ENCODE results near the gene VAT1L. TPM values are rescaled to one million over a fixed set of nuclear protein-coding genes. Genes with fewer than 3 reads are reported as not detected.

VAT1L gene
- total and polyA plus RNA-seq, 2 experiments from 2014 or later = 6.2 TPM

DNA sequence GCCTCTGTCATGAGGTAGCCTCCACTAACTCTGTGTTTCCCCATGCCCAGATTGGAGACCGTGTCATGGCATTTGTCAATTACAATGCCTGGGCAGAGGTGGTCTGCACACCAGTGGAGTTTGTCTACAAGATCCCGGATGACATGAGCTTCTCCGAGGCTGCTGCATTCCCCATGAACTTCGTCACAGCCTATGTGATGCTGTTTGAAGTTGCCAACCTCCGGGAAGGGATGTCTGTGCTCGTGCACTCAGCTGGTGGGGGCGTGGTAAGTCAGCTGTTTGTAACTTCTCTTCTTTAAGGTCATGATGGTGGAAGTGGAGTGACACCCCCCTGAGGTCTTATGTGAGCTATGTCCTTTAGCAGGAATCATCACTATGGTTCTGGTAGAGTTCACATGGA, 36.8 kb downstream of the VAT1L start:
- H3K9ac ChIP-seq = no peak overlapping the region
- in situ Hi-C loops (cut with MboI) = no loop called here
- H3K9me2 ChIP-seq (ENCODE audit: insufficient read depth) = no peaks in the 10 kb centered on the region
- no peak for TF ChIP-seq EZH2 (IDR thresholded peaks at IDR 0.05; ENCODE audit: insufficient read depth, poor library complexity, severe bottlenecking)
- no peak for TF ChIP-seq EZH2phosphoT487 (IDR thresholded peaks at IDR 0.05; ENCODE audit: insufficient read depth, low read depth)
- no peaks in the 10 kb centered on the region for H3K36me3 ChIP-seq (ENCODE audit: low read depth)
- no peak overlapping the region for H3K27ac ChIP-seq
- H3K4me2 ChIP-seq (ENCODE audit: unreplicated experiment) = no peak overlapping the region
- 61 to 66% methylated on average over 7 of the region's 7 CpGs for WGBS, 2 experiments (ENCODE audit: low coverage in 1 of 2, low lambda C conversion rate in 2 of 2, missing lambda C conversion rate in 2 of 2)
- no peaks in the 10 kb centered on the region for H3F3A ChIP-seq (ENCODE audit: insufficient read depth)
- no peaks in the 10 kb centered on the region for H4K20me1 ChIP-seq (ENCODE audit: insufficient read depth)
- H3K4me3 ChIP-seq = no peak overlapping the region
- no peaks in the 10 kb centered on the region for H3K4me1 ChIP-seq (ENCODE audit: insufficient read depth)
- H3K9me3 ChIP-seq (ENCODE audit: low read depth) = no peaks in the 10 kb centered on the region
- no peaks in the 10 kb centered on the region for H3K27me3 ChIP-seq (replicated peaks; ENCODE audit: insufficient read depth)
- H2AFZ ChIP-seq = no peak overlapping the region
- no peaks in the 10 kb centered on the region for H3K79me2 ChIP-seq (ENCODE audit: insufficient read depth)
- peak; percentile 20 for DNase-seq

DNA sequence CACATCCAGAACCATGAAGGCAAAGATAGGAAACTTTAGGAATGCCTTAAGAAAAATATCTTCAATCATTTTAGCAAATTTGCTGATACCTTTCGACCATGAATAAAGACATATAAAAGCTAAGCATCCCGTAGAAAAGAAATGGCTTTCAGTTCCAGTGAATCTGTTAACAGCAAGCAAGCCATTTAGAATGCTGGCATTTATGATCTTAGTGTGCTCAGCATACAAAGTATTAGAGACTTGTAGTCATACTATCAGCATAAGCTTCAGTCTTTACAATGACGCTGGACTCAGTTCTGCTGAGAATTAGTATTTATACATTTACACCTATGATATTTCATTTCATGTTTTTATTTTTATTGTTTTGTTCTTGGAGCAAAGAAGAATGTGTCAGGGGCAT, 38.7 kb downstream of the VAT1L start:
- no peak for TF ChIP-seq EZH2phosphoT487 (IDR thresholded peaks at IDR 0.05; ENCODE audit: insufficient read depth, low read depth)
- no peaks in the 10 kb centered on the region for H3K4me1 ChIP-seq (ENCODE audit: insufficient read depth)
- H3K27me3 ChIP-seq (replicated peaks; ENCODE audit: insufficient read depth) = no peaks in the 10 kb centered on the region
- H4K20me1 ChIP-seq (ENCODE audit: insufficient read depth) = no peaks in the 10 kb centered on the region
- no peaks in the 10 kb centered on the region for H3F3A ChIP-seq (ENCODE audit: insufficient read depth)
- H3K9me3 ChIP-seq (ENCODE audit: low read depth) = no peaks in the 10 kb centered on the region
- in situ Hi-C loops (cut with MboI) = no loop called here
- 82 to 84% methylated on average over 3 of the region's 3 CpGs for WGBS, 2 experiments (ENCODE audit: low coverage in 1 of 2, low lambda C conversion rate in 2 of 2, missing lambda C conversion rate in 2 of 2)
- no peaks in the 10 kb centered on the region for H3K36me3 ChIP-seq (ENCODE audit: low read depth)
- H3K27ac ChIP-seq = no peak overlapping the region
- no peak overlapping the region for H2AFZ ChIP-seq
- H3K9me2 ChIP-seq (ENCODE audit: insufficient read depth) = no peaks in the 10 kb centered on the region
- H3K4me2 ChIP-seq (ENCODE audit: unreplicated experiment) = no peak overlapping the region
- no peak overlapping the region for H3K9ac ChIP-seq
- DNase-seq = no peak
- H3K4me3 ChIP-seq = no peak overlapping the region
- H3K79me2 ChIP-seq (ENCODE audit: insufficient read depth) = no peaks in the 10 kb centered on the region

- in situ Hi-C loops (cut with MboI) = no loop called here
- Histone ChIP-seq H3K4me1 (ENCODE audit: insufficient read depth) (peaks cover 27% of the 10 kb centered on the region), H3F3A (ENCODE audit: insufficient read depth) (peaks cover 21% of the 10 kb centered on the region), H4K20me1 (ENCODE audit: insufficient read depth) (no peaks in the 10 kb centered on the region), H3K9ac (peak overlapping the region; percentile 63), H3K27ac (peak overlapping the region; percentile 90), H3K27me3 (replicated peaks; ENCODE audit: insufficient read depth) (no peaks in the 10 kb centered on the region), H2AFZ (peak overlapping the region; percentile 65), H3K79me2 (ENCODE audit: insufficient read depth) (no peaks in the 10 kb centered on the region), H3K4me2 (ENCODE audit: unreplicated experiment) (peak overlapping the region; percentile 74), H3K4me3 (peak overlapping the region; percentile 38), H3K9me2 (ENCODE audit: insufficient read depth) (no peaks in the 10 kb centered on the region), H3K36me3 (ENCODE audit: low read depth) (no peaks in the 10 kb centered on the region), H3K9me3 (ENCODE audit: low read depth) (no peaks in the 10 kb centered on the region)
- TF ChIP-seq EZH2 (IDR thresholded peaks at IDR 0.05; ENCODE audit: insufficient read depth, poor library complexity, severe bottlenecking) (no peak), EZH2phosphoT487 (IDR thresholded peaks at IDR 0.05; ENCODE audit: insufficient read depth, low read depth) (no peak)
- 64 to 66% methylated on average over 10 of the region's 10 CpGs for WGBS, 2 experiments (ENCODE audit: low coverage in 1 of 2, low lambda C conversion rate in 2 of 2, missing lambda C conversion rate in 2 of 2)
- DNase-seq = peak; percentile 82
Observed at GRCh38 chr16:77833921-77834634, 45.7 kb downstream of the VAT1L start.

DNA sequence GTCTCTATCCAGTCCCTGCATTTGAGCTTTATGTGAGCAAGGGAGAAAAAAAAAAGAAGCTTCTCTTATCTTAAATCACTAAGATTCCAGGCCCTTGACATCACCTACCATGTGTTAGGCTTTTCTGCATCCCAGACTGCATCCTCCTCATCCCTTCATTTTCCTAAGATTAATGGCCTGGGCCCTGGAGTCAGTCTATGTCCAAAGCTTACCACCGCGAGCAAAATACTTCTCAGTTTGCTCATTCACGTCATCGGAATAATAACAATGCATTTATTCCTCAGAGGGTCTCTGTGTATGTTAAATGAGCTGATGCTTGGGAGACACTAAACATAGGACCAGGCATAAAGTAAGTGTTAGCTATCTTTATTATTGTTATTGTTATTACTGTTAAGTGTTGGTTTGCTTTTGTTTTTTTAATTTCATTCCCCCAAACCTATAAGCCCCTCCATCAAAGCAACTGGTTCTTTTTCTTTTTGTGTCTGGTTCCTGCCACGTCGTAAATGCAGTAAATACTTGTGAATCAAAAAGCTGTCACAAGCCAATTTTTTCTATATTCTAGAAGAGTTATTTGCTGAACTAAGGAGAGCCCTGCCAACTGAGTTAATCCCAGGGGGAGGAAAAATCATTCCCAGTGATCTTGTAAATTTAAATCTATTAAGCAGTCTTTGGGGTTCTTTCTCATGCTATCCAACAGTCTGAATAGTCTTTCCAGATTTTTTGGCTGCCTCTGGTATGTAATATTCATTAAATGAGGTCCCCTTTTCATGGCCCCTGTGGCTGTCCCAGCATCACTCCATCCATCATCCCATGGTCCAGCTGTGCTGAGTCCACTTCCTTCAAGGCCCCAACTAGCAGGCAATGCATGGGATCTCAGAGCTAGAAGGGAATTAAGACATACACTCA, 46.5 kb downstream of the VAT1L start:
- Histone ChIP-seq H3K27me3 (replicated peaks; ENCODE audit: insufficient read depth) (no peaks in the 10 kb centered on the region), H2AFZ (peak overlapping the region; percentile 65; the same call in 1 of the 2 replicates), H3K79me2 (ENCODE audit: insufficient read depth) (no peaks in the 10 kb centered on the region), H3K9ac (peak overlapping the region; percentile 63), H4K20me1 (ENCODE audit: insufficient read depth) (no peaks in the 10 kb centered on the region), H3F3A (ENCODE audit: insufficient read depth) (peaks cover 21% of the 10 kb centered on the region), H3K9me3 (ENCODE audit: low read depth) (no peaks in the 10 kb centered on the region), H3K27ac (peak overlapping the region; percentile 90), H3K4me2 (ENCODE audit: unreplicated experiment) (peak overlapping the region; percentile 74), H3K4me3 (peak overlapping the region; percentile 38; the same call in 1 of the 2 replicates), H3K9me2 (ENCODE audit: insufficient read depth) (no peaks in the 10 kb centered on the region), H3K36me3 (ENCODE audit: low read depth) (no peaks in the 10 kb centered on the region), H3K4me1 (ENCODE audit: insufficient read depth) (peaks cover 27% of the 10 kb centered on the region)
- peak; percentile 82 for DNase-seq
- in situ Hi-C loops (cut with MboI) = no loop called here
- WGBS, 2 experiments (ENCODE audit: low coverage in 1 of 2, low lambda C conversion rate in 2 of 2, missing lambda C conversion rate in 2 of 2) = 26 to 30% methylated on average over 6 of the region's 6 CpGs
- no peak for TF ChIP-seq EZH2 (IDR thresholded peaks at IDR 0.05; ENCODE audit: insufficient read depth, poor library complexity, severe bottlenecking)
- TF ChIP-seq EZH2phosphoT487 (IDR thresholded peaks at IDR 0.05; ENCODE audit: insufficient read depth, low read depth) = no peak
